GM21526 (cell line): Measurements from ENCODE around the gene MTOR.
"Not testable (repeated sequence)": the region's sequence is repeated elsewhere in the genome, so short reads cannot be mapped to it uniquely, and the experiment has no call there.

ENCODE experiments used
- ATAC-seq: cut with Tn5 transposase; IDR thresholded peaks from one replicate; pipeline ENCODE4 v1.9.1; 2021; ENCODE audit warnings: moderate library complexity; ENCODE audit not compliant: unreplicated experiment, low FRiP score

The MTOR gene

GRCh38 chr1:11262171-11263049 is at the start of gene MTOR:
TSS of gene MTOR (minus strand) at chr1:11262551. CDS start at chr1:11259409, 3,142 bp downstream.
- peak; percentile 97 for ATAC-seq

GRCh38 chr1:11309385-11309784 is 47.0 kb upstream of the MTOR start:
- no peak for ATAC-seq

- no peak for ATAC-seq
These were observed 46.4 kb upstream of the MTOR start for GRCh38 chr1:11308699-11309224.

GRCh38 chr1:11307852-11308251 is 45.5 kb upstream of the MTOR start:
- ATAC-seq: no peak

GRCh38 chr1:11305516-11305915 is 43.2 kb upstream of the MTOR start:
- ATAC-seq: not testable (repeated sequence)

GRCh38 chr1:11302366-11302765 is 40.0 kb upstream of the MTOR start:
- no peak for ATAC-seq

GRCh38 chr1:11301601-11302000 is 39.2 kb upstream of the MTOR start:
- no peak for ATAC-seq

GRCh38 chr1:11299225-11299574 is 36.8 kb upstream of the MTOR start:
- no peak for ATAC-seq

GRCh38 chr1:11298390-11299224 is 36.3 kb upstream of the MTOR start:
- no peak for ATAC-seq

GRCh38 chr1:11297774-11298173 is 35.4 kb upstream of the MTOR start:
- not testable (repeated sequence) for ATAC-seq

GRCh38 chr1:11295905-11296304 is 33.6 kb upstream of the MTOR start:
- no peak for ATAC-seq

- ATAC-seq: no peak
These were observed 32.6 kb upstream of the MTOR start for GRCh38 chr1:11294951-11295350.

- ATAC-seq: no peak
These were observed 31.5 kb upstream of the MTOR start for GRCh38 chr1:11293856-11294255.

- ATAC-seq: no peak
These were observed 28.7 kb upstream of the MTOR start for GRCh38 chr1:11291049-11291448.

- ATAC-seq: no peak
These were observed 26.7 kb upstream of the MTOR start for GRCh38 chr1:11289064-11289463.

GRCh38 chr1:11286735-11287410 is 24.5 kb upstream of the MTOR start:
- ATAC-seq: no peak

GRCh38 chr1:11285883-11286734 is 23.8 kb upstream of the MTOR start:
- ATAC-seq: no peak

GRCh38 chr1:11284784-11285183 is 22.4 kb upstream of the MTOR start:
- ATAC-seq: no peak

- no peak for ATAC-seq
These were observed 20.8 kb upstream of the MTOR start for GRCh38 chr1:11283151-11283550.
